Testis (tissue), 3 donors: ENCODE results near the gene ETHE1. TPM values are rescaled to one million over a fixed set of nuclear protein-coding genes. Genes with fewer than 3 reads are reported as not detected.

ENCODE experiments used
- DNase-seq: peaks from one replicate; pipeline ENCODE4 v3.0.0-alpha.2; 2019
- H3K27ac ChIP-seq, 2 donors: fragments of 200-600 bp; sonication (generic); one replicate each; pipeline ENCODE4 v1.5.1; 2019
- H3K27me3 ChIP-seq: fragments of 200-600 bp; sonication (generic); one replicate; pipeline ENCODE4 v1.5.1; 2019
- H3K36me3 ChIP-seq: fragments of 200-600 bp; sonication (generic); one replicate; pipeline ENCODE4 v1.5.1; 2017; ENCODE audit warnings: low read depth; ENCODE audit errors: missing control alignments
- H3K4me1 ChIP-seq: fragments of 200-600 bp; sonication (generic); one replicate; pipeline ENCODE4 v1.5.1; 2019
- H3K4me3 ChIP-seq, 2 donors: fragments of 200-600 bp; sonication (generic); one replicate each; pipeline ENCODE4 v1.5.1; 2017 to 2019
- H3K9me3 ChIP-seq: fragments of 200-600 bp; sonication (generic); one replicate; pipeline ENCODE4 v1.5.1; 2017
- CTCF ChIP-seq, 3 experiments: fragments of 450-650 bp in 2 of 3; fragments of 200-600 bp in 1 of 3; sonication (generic) in 1 of 3; IDR thresholded peaks; one replicate each; pipeline ENCODE4 v1.5.1; 2016 to 2019; ENCODE audit warnings: antibody characterized with exemption in 3 of 3, mild to moderate bottlenecking in 2 of 3, moderate library complexity in 1 of 3
- POLR2A ChIP-seq: fragments of 450-650 bp; IDR thresholded peaks from one replicate; pipeline ENCODE4 v1.6.1; 2017; ENCODE audit warnings: antibody characterized with exemption, mild to moderate bottlenecking, moderate library complexity
- WGBS, 2 donors: methylation state at CpG; one replicate each; pipeline ENCODE4 v1.1.5; 2018; 5-methylcytosine and 5-hydroxymethylcytosine counted together
- intact Hi-C: fragments of 100-400 bp; cut with DNase I; formaldehyde crosslinking; loops from one replicate; pipeline ENCODE4 v1.15.1; 2023; ENCODE audit warnings: low total_unique reads
- polyA plus RNA-seq: library from polyadenylated mRNA; stranded (reverse); fragments of 350-450 nt; fragmentation: Illumina TruSeq; extraction: RNeasy Lipid Tissue Mini Kit (QIAGEN cat#74804); gene quantifications from one replicate; pipeline ENCODE4 v1.2.3, GENCODE V29; 2014; ENCODE audit warnings: low read depth, low replicate concordance; ENCODE audit not compliant: insufficient read depth
- total RNA-seq, 2 donors: library from RNA; depleted of rRNA; stranded (reverse); fragments of >200 nt; gene quantifications; one replicate each; pipeline ENCODE4 v1.2.3, GENCODE V29; 2016

Gene ETHE1
- total and polyA plus RNA-seq, 3 donors from 2014 or later, result 11.2 to 13.1 (median 11.5) TPM

- no peaks in the 10 kb centered on the region for H3K27me3 ChIP-seq
- H3K27ac ChIP-seq, result peak overlapping the region; percentile 78 to 89
- WGBS, 2 donors, result 0 to 1% methylated on average over 32 to 63 of the region's 64 CpGs
- TF ChIP-seq POLR2A, result peak; percentile 9
- peak in 1 of 3 experiments; percentile 17 for TF ChIP-seq CTCF (IDR thresholded peaks at IDR 0.05)
- H3K4me1 ChIP-seq, result peaks cover 11% of the 10 kb centered on the region
- peak overlapping the region; percentile 76 to 78 for H3K4me3 ChIP-seq
- intact Hi-C loops, result no loop called here
- no peaks in the 10 kb centered on the region for H3K36me3 ChIP-seq
- peak; percentile 98 for DNase-seq
- H3K9me3 ChIP-seq, result no peaks in the 10 kb centered on the region
Observed at GRCh38 chr19:43503501-43504425, 23.2 kb downstream of the ETHE1 start.

- Histone ChIP-seq H3K4me3 (peak overlapping the region in 1 of 2 donors; percentile 40), H3K4me1 (peaks cover 11% of the 10 kb centered on the region), H3K27ac (no peak overlapping the region), H3K27me3 (no peaks in the 10 kb centered on the region), H3K9me3 (no peaks in the 10 kb centered on the region), H3K36me3 (no peaks in the 10 kb centered on the region)
- intact Hi-C loops, result no loop called here
- WGBS, 2 donors, result 69 to 70% methylated on average over 23 of the region's 23 CpGs
- no peak for TF ChIP-seq POLR2A
- TF ChIP-seq CTCF (IDR thresholded peaks at IDR 0.05), result no peak
- no peak for DNase-seq
Observed at GRCh38 chr19:43502419-43502976, 24.5 kb downstream of the ETHE1 start.

GRCh38 chr19:43501661-43502418 is 25.2 kb downstream of the ETHE1 start:
- Histone ChIP-seq H3K4me1 (peaks cover 11% of the 10 kb centered on the region), H3K27me3 (no peaks in the 10 kb centered on the region), H3K36me3 (no peaks in the 10 kb centered on the region), H3K4me3 (peak overlapping the region in 1 of 2 donors; percentile 40), H3K27ac (no peak overlapping the region), H3K9me3 (no peaks in the 10 kb centered on the region)
- WGBS, 2 donors, result 67 to 70% methylated on average over 32 to 43 of the region's 43 CpGs
- DNase-seq, result peak; percentile 25
- intact Hi-C loops, result no loop called here
- TF ChIP-seq POLR2A, result no peak
- no peak for TF ChIP-seq CTCF (IDR thresholded peaks at IDR 0.05)

GRCh38 chr19:43499042-43499441 is 28.0 kb downstream of the ETHE1 start:
- no peak for DNase-seq
- WGBS, 2 donors, result 72 to 86% methylated on average over 3 of the region's 3 CpGs
- no peak overlapping the region for H3K4me3 ChIP-seq
- no peak overlapping the region for H3K27ac ChIP-seq
- no peaks in the 10 kb centered on the region for H3K36me3 ChIP-seq
- no peak for TF ChIP-seq CTCF (IDR thresholded peaks at IDR 0.05)
- intact Hi-C loops, result no loop called here
- no peaks in the 10 kb centered on the region for H3K9me3 ChIP-seq
- no peaks in the 10 kb centered on the region for H3K27me3 ChIP-seq
- H3K4me1 ChIP-seq, result peaks cover 6% of the 10 kb centered on the region
